NCI-H2227 (cell line): ENCODE measurements around the gene FAM81A.
A peak's percentile ranks its signal among the peaks of the same experiment; 100 is the strongest.
"Not testable (repeated sequence)": the region's sequence is repeated elsewhere in the genome, so short reads cannot be mapped to it uniquely, and the experiment has no call there.

ENCODE experiments used
- DNase-seq: peaks from one replicate; lab custom pipeline; 2025; ENCODE audit not compliant: unreplicated experiment; lab: John Stamatoyannopoulos, UW

Gene FAM81A

DNA sequence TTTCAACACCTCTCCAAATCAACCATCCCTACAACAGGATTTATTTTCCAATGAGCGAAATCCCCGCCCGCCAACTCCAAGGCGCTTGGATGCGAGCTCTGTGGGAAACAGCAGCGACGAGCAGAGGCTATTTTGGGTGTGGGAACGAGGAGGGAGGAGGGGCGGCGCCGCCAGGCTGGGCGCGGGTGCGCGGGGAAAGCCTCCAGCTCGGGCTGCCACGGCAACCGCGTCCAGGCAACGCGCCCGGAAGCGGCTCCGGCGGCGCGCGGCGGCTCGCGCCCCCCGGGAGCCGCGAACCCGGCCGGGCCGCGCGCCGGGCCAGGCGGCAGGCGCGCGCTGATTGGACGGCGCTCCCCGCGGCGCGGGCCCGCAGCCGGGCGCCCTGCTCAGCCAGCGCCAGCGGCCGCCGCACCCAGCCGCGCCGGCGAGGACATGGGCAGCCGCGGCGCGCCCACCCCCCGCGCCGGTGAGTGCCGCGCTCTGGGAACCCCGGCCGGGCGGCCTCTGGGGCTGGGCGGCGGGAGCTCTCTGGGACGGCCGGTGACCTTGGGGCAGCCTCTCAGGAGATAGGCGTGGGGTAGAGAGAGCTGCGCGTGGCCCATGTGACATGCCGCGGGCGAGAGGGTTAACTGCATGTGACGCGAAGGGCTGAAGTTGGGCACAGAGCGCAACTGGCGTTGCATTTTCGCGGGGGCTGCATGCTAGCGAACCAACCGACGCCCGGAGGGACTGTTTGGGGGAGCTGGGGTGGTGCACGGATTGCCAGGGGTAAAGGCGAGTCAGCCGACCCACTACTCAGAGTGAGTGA lies at the start of gene FAM81A:
Gene FAM81A, plus strand, starts transcription at position 370 of the 808 bp plus-strand sequence. CDS start 20,441 bp downstream, outside the sequence.
- peak; percentile 81 for DNase-seq

DNA sequence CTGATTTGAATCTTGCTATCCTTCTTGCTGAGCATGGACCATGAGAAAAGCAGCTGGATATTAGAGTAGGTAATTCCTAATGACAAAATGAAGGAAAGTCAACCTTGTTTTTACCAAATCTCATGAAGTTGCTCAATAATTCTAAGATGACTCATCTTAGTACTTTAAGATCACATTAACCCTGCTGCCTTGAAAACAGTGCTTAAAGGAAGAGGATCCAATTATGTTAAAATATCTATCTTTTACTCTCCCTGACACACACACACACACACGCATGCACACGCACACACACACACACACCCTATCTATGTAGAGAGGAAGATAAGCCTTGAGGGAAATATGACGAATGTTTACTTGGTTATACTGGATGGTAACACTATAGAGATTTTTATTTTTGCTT lies 49.3 kb upstream of the FAM81A start:
- no peak for DNase-seq

DNA sequence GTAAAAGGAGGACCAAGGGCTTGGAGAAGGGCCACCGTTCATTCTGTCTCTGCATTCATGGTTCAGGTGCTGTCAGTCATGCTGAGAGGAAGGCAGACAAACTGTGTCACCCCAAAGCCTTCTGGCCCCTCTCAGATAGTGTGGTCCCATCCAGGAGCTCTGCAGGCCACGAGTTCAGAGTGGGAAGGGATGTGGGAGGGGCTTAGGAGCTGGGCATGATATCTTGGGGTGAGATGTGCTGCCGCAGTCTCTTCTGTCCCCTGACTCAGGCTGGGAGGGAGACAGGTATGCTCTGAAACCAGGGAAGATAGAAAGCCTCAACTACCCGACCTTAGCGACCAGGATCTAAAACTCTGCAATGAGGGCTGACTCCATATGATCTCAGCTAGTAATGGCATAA lies 45.7 kb upstream of the FAM81A start:
- DNase-seq: no peak

DNA sequence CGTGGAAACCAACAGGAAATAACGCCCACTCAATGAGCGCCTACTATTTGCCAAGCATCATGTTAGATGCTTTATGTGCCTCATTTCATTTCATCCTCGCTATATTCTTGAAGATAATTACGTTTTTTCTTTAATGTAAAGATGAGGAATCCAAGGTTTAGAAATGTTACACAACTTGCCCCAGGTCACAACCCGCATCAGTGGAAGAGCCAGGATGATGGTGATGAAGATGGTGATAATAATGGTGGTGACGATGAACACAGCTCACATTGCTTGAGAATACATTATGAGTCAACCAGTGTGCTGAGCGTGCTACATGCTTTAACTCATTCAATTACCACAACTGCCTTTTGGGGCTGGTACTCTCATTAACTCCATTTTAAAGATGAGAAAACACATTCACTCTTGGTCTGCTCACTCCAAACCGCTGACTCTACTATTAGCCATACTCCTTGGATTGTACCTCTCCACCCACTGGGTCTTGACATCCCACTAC lies 43.8 kb upstream of the FAM81A start:
- no peak for DNase-seq

DNA sequence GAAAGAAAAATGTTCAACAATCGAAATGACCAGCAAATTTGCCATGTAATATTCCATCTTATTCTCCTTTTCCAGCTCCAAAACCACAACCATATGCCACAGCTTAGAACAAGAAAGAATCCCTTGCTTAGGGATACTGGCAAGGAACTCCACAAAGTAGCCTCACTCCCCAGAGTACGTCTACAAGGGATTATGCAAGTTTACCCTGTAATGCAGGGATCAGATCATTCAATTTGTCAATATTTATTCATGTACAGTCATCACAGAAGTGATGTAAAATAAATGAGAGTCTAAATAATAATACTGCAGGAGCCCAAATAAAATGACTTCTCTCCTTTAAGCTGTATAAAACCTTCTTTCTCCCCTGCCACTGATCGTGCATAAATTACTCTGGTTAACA lies 41.8 kb upstream of the FAM81A start:
- DNase-seq: no peak

DNA sequence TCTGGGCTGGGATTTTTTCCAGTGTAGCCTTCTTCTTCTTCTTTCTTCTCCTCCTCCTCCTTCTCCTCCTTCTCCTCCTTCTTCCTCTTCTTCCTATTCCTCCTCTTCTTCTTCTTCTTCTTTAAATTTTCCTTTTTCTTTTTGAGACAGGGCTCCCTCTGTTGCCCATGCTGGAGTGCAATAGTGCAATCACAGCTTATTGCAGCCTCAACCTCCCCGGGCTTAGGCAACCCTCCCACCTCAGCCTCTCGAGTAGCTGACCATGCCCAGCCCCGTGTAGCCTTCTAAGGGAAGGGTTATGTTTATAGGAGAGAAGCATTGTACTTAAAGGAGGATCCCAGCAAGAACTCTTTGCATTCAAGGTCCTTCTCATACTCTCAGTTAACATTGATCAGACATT lies 41.3 kb upstream of the FAM81A start:
- no peak for DNase-seq

DNA sequence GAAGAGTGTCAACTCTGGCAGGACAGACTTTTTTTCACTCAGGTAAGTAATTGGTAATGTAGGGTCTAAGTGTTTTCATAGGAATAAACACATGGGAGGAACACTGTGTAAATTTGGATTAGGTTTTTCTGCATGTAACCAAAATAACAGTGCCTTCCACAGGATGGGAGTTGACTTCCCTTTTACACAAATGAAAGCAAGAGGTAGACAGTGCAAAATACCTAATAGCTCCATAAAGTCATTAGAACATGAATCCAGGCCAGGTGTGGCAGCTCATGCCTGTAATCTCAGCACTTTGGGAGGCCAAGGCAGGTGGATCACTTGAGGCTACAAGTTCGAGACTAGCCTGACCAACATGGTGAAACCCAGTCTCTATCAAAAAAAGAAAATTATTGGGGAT lies 39.8 kb upstream of the FAM81A start:
- DNase-seq: no peak

DNA sequence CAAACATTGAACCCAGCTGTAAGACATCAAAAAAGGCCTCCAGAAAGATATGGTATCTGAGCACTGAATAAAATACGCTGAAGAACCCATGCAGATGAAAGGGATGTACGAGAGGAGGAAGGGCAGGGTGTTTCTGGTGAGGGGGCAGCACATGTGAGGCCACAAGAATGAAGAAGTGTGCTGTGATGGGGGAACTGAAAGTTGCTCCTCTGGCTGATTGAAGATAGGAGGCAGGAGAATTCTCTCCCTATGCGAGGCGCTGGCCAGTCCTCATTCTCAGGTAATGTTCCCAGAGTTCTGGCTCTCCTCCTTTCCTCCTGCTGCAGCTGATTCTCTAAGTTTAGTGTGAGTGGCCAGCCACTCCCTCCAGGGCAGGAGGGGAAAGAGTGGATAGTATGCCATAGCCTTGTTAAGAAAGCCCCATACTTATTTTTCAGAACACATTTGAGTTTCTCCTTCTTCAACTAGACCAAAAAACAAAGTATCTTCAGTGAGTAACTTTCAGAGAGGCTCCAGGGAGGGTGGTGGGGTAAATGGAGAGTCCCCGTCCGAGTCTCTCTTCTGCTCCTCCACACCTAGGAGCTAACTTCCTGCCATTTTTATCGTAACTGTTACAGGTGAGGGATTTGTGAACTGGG lies 38.4 kb upstream of the FAM81A start:
- no peak for DNase-seq

DNA sequence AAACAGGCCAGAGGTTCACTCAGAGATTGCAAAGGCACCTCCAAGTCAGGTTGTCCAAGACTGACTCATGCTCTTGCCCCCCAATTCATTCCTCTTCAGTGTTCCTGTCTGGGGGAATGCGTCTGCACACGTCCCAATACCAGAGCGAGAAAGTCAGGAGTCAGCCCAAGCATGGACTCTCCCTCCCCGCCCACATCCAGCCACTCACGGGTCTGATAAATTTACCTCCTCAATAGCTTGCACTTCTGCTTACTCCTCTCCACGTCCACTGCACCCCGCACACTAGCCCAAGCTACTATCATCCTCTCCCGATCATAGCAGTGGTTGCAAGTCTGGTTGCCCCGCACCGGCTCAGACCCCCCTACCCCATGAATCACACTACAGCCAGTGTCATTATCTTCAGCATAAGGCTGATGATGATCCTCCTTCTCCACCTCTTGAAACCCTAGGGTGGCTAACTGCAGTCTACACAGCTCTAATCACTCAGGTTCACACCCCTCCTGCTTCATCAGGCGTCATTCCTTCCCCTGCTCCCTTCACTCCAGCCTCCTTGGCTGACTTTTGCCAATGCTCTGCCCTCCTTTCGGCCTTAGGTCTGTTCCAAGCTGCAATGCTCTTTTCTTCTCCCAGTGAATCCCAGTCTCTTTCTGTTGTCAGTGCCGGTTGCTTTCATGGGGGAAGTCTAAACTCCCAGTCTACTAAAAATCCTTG lies 37.7 kb upstream of the FAM81A start:
- no peak for DNase-seq

DNA sequence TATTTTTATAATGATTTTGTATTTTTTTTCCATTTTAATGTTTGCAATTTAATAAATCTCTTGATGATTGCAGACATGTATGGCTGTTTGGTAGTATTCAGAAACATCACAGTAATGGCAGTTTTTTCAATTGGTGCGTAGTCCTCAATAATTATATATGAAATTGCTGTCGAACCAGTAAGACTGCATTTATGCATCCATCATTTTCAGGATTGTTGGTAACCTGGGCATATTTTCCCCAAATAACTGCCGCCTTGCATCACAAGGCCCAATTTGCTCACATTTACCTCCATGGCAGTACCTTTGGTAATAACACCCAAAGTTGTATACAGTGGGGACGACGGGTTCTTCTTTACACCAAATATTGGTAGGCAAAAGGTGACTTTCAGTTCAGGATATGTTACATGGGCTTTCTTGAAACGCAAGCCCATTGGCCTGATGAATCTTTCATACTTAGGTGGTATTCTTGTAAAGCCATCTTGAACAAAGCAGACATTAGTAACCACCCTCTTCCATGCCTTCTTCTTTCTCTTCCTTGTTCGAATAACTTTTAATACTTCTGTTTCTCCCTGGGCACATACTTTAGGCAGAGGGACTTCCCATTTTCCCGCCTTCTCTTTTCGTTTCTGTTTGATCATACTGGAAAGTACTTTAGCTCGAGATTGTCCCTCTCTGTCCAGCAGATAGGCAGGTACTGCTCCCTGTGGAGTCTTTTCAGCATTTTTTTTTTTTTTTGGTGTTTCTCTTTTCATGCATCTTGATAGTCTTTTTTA lies 36.7 kb upstream of the FAM81A start:
- DNase-seq: not testable (repeated sequence)

DNA sequence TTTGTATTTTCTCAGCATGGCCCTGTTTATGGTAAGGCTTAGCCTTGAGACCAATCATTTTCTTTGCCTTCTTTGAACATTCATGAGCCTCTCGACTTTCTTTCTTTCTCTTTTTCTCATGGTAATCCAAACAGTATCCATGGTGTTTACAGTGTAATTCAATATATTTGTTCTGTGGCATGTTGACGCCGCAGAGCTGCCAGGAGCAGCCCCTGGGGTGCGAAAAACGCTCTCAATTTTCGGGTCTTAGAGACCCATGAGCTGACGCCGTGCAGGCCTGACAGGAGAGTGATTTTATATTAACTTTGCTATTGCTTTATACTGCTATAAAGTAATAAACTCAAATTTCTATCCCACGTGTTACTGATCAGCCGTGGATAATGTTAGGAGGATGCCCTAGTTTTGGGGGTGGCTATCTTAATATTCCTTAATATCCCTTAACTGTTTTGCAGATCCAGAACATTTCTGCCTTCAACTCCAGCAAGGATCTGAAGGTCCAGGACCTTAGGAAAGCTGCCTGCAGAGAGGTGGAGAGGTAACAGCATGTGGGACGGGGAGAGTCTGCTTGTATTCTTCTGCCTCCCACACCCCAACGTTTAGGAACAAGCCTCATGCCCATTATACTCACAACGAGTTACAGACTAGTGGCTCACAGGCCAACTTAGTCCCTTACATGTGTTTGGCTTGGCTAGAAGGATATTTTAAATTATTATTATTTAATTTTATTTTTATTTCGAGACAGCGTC lies 36.0 kb upstream of the FAM81A start:
- no peak for DNase-seq

DNA sequence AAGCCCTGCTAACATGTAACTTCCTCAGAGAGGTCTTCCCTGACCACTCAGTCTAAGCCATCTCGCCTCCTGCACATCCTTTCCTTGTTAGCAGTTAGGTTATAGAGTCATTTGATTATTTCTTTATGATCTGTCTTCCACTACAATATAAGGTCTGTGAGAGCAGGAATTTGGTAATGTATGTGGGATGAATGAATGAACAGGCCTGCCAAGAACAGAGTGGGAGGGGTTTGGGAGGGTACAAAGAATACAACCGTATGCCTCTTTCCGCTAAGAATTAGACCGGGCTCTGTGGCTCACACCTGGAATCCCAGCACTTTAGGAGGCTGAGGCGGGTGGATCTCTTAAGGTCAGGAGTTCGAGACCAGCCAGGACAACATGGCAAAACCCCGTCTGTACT lies 32.9 kb upstream of the FAM81A start:
- DNase-seq: no peak

DNA sequence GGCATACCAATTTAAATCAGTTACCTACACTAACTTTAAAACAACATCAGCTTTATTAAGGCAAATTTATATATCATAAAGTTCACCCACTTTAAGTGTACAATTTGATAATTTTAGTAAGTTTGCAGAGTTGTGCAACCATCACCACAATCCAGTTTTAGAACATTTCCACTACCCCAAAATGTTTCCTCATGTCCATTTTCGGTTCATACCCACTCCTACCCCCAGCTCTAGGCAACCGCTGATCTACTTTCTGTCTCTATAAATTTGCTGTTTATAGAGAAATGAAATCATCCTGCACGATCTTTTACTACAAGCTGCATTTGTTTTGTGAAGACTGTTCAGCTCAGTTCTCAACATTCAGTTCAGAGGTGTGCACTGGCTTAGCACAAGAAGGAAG lies 31.5 kb upstream of the FAM81A start:
- no peak for DNase-seq

DNA sequence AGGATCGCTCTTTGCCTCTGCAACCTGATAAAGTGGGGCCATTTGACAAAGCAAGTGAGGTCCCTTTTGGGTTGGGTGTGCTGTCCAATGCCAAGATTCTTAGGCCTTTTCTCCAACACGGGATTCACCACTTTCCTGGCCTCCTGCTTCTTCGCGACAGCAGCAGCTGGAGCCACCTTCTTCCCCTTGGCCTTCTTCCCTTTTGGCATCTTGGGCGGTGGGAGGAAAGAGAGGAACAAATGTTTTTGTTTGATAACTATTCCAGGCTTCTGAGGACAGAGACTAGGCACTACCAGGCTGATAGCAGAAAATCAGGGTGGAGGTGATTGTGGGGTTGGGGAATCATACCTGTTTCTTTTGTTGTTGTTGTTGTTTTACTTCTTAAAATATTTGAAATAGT lies 30.0 kb upstream of the FAM81A start:
- DNase-seq: no peak

DNA sequence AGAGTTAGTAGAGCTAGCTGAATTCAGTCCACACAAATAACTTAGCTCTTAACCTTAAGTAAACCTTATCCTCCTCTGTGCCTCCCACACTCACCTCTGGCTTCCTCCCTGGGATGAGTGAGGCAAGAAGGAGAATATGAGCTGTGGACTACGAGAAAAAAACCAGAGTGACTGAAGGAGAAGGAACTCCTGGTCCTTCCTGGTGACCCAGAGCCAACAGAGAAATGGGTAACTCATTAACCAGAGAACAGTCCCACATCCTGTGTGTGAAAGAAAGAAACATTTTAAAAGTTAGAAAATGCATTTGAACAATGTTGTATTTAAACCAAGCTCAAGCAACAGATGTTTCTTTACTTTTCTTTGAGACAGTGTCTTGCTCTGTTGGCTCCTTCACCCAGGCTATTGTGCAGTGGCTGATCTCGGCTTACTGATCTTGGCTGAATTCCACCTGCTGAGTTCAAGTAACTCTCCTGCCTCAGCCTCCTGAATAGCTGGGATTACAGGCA lies 27.5 kb upstream of the FAM81A start:
- no peak for DNase-seq

DNA sequence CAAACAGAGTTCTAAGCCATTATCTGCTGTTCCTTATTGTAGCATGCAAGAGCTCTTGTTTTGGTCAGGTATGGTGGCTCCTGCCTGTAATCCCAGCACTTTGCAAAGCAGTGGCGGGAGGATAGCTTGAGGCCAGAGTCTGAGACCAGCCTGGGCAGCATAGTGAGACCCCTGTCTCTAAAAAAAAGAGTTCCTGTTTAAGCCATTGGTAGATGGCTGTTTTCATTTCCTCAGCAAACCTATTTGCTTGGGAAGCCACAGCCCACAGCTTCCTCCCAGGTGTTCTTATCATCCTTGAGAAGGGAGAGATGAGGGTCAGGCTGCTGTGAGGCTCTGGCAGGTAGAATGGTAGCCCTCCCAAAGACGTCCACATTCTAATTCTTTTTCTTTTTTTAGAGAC lies 24.4 kb upstream of the FAM81A start:
- no peak for DNase-seq

DNA sequence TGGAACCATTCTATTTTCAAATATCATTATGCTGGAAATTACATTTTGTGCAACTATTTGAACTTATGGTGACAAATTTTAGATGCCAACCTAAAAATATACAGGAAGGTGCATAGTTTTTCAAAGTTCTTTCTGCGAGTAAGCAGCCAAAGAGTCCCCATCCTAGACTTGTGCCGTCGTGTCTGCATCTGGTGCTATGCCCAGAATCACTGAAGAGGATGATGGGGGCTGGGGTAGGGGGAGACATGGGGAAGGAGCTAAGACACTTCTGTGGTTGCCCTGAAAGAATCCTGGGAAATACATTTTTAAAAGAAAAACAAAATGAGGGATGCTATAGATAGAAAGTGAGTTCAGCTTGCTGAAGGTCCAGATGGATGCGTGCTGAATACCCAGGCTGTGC lies 21.2 kb upstream of the FAM81A start:
- DNase-seq: no peak

DNA sequence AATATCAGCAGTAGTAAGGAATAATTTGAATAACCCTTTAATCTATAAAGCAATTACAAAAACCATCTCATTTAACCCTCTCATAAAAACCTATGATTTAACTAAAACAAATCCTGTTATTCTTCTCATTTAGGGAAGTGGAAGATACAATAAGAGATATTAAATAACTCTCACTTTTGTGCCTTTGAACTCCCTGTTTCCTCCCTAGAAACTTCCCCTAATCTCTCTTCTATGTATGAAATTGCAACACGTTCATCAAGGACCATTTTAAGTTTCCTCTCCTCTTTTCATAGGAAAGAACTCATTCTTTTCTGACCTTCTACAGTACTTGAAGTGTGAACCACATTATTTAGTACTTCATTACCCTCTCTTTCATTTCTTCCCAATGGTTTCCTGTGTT lies 18.8 kb upstream of the FAM81A start:
- no peak for DNase-seq

DNA sequence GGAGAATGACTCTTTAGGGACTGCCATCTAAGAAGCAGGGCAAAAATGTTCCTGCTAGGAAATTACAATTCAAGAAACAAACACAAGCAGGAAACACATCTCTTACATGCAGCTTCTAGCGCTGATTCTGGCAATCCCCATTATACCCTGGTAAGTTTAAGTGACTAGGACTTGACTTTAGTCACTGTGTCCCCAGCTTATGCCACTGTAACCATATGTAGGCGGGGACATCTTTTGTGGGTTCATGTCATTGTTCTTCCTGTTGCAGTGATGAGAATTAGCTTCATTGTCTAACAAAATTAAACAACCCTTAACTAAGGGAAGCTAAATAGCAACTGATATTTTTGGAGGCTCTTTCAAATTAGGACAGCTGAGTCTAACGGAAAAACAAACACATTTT lies 17.9 kb upstream of the FAM81A start:
- DNase-seq: no peak

DNA sequence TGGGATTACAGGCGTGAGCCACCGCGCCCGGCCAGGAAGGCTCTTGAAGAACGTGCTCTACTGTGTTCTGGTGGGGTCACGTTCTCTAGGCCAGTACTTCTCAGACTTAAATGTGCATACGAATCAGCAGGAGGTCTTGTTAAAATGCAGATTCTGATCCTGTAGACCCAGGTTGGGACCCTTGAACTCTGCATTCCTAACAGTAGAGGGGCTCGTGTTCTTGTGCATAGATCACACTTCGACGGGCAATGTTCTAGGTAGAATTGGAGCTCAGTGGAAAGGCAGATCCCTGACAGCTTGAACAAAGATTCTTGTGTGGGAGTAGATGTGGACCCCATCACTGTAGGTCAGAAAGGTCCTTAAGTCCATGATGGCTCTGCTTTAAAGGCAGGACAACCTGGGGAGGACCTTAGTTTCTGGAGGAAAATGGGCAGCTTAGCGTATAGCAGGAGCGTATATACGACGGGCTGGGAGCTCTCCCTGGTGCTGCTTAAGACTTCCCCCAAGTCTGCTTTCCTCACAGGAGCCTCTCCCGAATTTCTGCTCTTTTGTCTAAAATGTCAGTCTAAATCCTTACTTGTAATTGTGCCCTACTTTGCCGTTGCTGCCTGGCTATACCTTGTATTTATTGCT lies 16.9 kb upstream of the FAM81A start:
- DNase-seq: no peak
